NCI-H146 (cell line): ENCODE data around the gene SGO2.
"Not testable (repeated sequence)": the region's sequence is repeated elsewhere in the genome, so short reads cannot be mapped to it uniquely, and the experiment has no call there.

Experiments used
- DNase-seq: peaks from one replicate; lab custom pipeline; 2025; lab: John Stamatoyannopoulos, UW

The SGO2 gene

DNA sequence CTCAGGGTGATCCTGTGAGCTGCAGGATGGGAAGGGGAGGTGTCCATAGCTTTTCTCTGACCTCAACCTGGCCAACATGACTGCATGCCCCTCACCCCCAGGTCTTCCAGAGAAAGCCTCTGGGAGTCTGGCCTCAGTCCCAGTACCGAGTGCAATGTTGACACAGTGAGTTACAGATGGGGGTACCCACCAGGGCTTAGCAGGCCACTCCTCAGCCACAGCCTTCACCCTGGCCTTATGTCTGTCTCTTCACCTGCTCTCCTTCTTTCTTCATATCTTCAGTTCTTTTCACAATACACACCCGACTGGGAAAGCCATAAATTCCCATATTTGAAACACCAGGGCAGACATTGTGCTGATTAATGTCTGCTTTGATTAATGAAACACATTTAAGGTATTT lies 93.3 kb downstream of the SGO2 start:
- no peak for DNase-seq

DNA sequence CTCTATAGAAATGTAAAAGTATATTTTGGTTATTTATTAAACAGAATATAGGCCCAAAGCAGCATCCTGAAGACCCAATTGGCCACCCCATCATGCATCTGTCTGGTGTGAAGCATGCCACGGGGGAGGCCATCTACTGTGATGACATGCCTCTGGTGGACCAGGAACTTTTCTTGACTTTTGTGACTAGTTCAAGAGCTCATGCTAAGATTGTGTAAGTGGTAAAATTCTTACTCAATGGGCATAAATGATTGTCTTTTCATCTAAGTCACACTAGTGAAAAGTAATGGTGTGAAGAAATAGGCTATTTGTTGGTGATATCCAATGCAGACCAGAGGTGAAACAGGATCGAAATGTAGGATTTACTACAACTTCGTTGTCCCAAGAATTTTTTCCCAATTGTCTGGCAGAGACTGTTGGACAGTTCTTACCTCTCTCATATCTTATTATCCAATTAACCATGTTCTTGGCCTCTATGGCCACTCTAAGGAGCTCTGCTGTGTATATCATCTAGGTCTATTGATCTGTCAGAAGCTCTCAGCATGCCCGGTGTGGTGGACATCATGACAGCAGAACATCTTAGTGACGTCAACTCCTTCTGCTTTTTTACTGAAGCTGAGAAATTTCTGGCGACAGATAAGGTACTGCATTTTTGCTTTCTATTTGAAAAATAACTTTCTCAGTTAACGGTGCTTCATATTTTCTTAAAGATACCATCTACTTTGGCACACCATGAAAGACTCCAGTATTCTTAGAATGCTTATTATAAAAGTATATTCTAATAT lies 94.8 kb downstream of the SGO2 start:
- DNase-seq, result no peak

DNA sequence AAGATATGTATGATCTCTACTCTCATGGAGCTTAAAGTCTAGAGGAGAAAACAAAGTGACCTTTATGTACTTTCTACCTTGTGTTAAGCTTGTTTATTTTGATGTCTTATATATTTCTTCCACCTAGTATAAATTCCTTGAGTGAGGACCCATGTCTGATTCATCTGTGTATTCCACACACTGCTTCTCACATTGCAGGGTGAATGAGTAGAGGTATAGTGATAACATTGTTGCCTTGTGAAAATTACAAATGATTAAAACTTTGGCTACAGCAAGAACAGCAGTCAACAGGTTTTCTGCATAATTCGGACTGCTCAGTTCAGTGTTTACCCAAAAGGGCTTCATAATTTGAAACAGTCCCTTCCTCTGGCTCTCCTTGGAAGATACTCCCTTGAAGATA lies 96.1 kb downstream of the SGO2 start:
- no peak for DNase-seq

DNA sequence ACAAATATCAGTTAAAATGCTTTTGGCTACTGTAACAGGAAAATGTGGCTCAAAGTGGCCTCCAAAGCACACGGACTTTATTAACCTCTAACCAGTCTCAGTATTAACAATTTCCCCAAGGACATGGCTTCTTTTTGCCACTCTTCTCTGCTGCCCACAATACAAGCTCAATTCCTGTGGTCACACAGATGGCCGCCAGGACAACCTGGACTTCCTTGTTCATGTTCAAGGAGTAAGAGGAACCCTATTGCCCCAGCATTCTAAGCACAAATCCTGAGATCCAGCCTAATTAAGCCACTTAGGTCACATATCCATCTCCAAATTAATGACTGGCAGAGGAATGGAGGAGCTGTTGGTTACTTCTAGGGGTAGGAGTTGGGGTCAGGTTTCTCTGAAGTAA lies 98.0 kb downstream of the SGO2 start:
- no peak for DNase-seq

DNA sequence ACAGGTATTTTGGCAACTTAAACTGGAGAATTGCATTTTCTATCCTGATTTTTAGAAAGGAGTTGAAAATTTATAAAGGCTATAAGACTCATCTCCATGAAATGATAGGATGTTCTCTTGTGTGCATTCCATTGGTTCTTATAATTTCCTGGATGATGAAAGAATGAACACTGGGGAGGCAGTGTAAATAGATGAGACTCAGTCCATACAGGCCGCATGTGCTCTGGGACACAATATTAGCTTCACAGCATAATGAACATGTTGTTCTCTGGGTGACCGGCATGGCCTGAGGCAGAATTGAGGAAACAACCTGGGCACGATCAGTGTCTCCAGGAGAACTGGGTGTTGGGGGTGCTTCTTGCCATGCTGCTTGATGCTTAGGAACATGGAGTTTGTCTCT lies 98.7 kb downstream of the SGO2 start:
- no peak for DNase-seq

DNA sequence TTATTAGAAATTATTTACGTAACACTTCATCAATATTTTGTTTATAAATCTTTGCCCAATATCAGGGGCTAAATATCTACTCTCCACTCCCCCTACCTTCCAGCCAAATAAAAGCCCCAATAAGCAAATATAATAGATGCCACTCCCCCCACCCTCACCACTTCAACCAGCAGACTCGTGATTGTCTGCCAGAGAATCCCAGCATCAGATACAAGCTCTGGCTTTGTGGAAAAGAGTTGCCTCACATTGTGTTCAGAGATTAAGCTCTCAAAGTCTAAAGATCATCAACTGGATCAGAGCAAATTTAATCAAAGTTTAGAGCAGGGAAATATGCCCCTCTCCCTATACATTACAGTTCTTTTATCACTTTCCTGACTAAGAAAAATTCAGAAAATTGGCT lies 99.3 kb downstream of the SGO2 start:
- DNase-seq, result no peak

DNA sequence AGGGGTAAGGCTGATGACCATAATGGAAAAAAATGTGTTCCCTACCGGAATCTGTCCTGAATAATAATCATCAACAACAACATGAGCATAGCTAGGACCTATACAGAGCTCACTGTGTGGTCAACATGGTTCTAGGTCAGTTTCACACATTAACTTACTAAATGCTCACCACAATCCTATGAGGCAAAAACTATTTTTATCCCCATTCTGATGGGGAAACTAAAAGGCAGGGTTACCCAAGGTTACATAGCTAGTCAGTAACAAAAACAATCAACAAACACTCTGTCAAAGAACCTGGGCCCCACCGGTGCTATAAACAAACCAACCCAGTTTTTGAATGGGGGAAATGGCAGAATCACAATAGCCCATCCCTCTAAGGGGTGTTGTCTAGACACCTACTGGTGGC lies 100.0 kb downstream of the SGO2 start:
- no peak for DNase-seq

DNA sequence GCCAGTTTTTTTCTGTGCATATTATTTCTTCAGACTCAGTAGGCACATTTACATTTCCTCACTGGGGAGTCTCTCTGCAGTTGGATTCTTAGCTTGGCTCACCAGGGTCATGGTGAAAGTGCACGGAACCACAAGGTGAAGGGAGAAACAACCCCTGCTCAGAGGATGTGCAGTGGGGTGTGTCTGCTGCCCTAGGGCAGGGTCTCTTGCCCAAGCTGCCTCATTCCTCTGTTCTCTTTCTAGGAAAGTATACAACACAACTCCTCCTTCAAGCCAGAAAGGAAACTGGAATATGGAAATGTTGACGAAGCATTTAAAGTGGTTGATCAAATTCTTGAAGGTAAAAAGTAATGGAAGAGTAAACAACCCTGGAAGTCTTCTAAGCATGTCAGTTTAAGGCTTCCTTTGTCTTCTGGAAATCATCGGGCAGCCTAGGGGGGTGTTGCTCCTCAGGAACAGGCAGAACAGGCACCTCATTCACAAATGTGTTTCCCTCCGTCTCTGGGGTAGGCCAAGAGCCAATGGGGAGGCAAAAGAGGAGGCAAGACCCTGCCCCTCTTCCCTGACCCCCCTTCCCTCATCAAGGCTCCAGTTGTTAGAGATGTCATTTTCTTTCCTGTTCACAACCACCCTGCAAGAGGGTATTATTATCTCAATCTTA lies 101.2 kb downstream of the SGO2 start:
- DNase-seq, result no peak

DNA sequence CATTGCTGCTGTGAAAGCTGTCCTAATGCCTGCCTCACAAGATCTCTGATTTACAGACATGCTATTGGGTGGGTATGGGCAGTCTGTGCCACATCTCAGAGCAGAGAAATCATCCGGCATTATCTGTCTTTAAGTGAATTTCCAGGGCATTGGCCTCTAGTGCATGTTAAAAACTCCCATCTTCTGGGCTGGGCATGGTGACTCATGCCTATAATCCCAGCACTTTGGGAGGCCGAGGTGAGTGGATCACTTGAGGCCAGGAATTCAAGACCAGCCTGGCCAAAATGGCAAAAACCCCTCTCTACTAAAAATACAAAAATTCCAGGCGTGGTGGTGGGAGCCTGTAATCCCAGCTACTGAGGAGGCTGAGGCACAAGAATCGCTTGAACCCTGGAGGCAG lies 102.5 kb downstream of the SGO2 start:
- not testable (repeated sequence) for DNase-seq

DNA sequence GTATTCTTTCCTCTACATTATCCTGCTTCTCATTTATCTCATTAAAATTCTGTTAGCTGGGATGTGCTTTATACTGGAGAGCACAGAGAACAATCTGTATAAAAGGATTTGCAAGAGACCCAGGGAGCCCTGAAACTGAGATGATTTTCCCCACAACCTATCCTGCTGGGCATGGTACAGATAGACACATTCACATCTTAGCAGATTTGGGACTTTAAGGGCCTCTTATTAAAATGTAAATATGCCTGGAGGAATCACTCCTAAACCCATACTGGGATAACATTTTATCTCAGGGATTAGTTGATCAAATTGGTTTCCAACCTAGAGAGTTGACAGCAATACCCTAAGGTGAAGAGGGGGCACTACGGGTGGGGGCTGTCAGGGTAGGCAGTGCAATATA lies 105.3 kb downstream of the SGO2 start:
- no peak for DNase-seq
